Right atrium auricular region (tissue), 2 donors: Measurements from ENCODE around the gene ADGRD2. TPM values are rescaled to one million over a fixed set of nuclear protein-coding genes. Genes with fewer than 3 reads are reported as not detected.

Experiments used
- DNase-seq: peaks from one replicate; pipeline ENCODE4 v3.0.0-alpha.2; 2019; ENCODE audit warnings: low spot score
- H3K27ac ChIP-seq, 2 donors: fragments of 200-600 bp; sonication (generic); 1 replicate in 1 of 2; 2 replicates in 1 of 2; pipeline ENCODE4 v1.5.1; 2016 to 2019
- H3K27me3 ChIP-seq, 2 donors: fragments of 200-600 bp; sonication (generic); one replicate each; pipeline versions ENCODE4 v1.5.1 to v1.6.0; 2017 to 2019
- H3K36me3 ChIP-seq: fragments of 200-600 bp; sonication (generic); one replicate; pipeline ENCODE4 v1.5.1; 2016
- H3K4me1 ChIP-seq, 2 donors: fragments of 200-600 bp; sonication (generic); one replicate each; pipeline versions ENCODE4 v1.5.1 to v1.6.0; 2017 to 2019
- H3K4me3 ChIP-seq, 2 donors: fragments of 200-600 bp; sonication (generic); 1 replicate in 1 of 2; 2 replicates in 1 of 2; pipeline ENCODE4 v1.5.1; 2017 to 2019; ENCODE audit warnings: mild to moderate bottlenecking in 1 of 2, moderate library complexity in 1 of 2
- H3K9me3 ChIP-seq, 2 donors: fragments of 200-600 bp; sonication (generic); one replicate each; pipeline ENCODE4 v1.5.1; 2019
- total RNA-seq, 2 donors: library from RNA; depleted of rRNA; stranded (reverse); fragments of >200 nt; gene quantifications; one replicate each; pipeline ENCODE4 v1.1.0, GENCODE V29; 2016
- TF ChIP-seq, protein P1 (sequence below), 2 donors: fragments of 200-600 bp; sonication (generic); IDR thresholded peaks; one replicate each; pipeline ENCODE4 v1.5.1; 2019; ENCODE audit warnings: antibody characterized with exemption in 2 of 2

The ADGRD2 gene
- total RNA-seq, 2 donors from 2014 or later = not detected

DNA sequence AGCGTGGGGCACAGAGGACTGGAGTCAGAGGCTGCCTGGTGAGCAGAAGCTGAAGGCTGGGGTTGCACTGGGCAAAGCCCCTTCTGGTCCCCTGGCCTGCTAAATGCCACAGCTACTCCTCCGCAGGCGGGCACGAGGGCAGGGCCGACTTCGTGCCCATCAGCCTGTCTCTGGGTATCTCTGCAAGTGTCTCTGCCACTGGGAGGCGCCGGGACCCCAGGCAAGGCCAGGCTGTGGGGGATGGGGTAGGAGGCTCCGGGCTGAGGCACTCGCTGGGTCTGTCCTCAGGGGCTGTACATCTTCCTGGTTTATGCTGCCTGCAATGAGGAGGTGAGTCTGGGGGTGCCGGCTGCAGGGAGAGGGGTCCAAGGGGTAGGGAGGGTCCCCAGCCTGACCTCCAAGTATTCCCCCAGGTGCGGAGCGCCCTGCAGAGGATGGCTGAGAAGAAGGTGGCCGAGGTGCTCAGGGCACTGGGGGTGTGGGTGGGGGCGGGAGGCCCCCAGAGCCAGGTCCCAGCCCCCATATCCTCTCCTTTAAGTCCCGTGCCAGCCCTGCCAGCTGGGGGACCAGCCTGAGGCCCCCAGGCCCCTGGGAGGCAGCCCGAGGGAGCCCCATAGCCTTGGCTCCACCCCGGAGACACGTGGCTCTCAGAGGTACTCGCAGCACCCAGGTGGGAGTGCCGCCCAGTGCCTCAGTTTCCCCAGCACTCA lies 25.1 kb downstream of the ADGRD2 start:
- Histone ChIP-seq H3K4me3 (no peak overlapping the region), H3K4me1 (peaks cover 0 to 12% of the 10 kb centered on the region in 2 donors), H3K9me3 (no peaks in the 10 kb centered on the region), H3K27ac (no peak overlapping the region), H3K27me3 (peaks cover 0 to 10% of the 10 kb centered on the region in 2 donors), H3K36me3 (no peaks in the 10 kb centered on the region)
- TF ChIP-seq, protein P1, sequence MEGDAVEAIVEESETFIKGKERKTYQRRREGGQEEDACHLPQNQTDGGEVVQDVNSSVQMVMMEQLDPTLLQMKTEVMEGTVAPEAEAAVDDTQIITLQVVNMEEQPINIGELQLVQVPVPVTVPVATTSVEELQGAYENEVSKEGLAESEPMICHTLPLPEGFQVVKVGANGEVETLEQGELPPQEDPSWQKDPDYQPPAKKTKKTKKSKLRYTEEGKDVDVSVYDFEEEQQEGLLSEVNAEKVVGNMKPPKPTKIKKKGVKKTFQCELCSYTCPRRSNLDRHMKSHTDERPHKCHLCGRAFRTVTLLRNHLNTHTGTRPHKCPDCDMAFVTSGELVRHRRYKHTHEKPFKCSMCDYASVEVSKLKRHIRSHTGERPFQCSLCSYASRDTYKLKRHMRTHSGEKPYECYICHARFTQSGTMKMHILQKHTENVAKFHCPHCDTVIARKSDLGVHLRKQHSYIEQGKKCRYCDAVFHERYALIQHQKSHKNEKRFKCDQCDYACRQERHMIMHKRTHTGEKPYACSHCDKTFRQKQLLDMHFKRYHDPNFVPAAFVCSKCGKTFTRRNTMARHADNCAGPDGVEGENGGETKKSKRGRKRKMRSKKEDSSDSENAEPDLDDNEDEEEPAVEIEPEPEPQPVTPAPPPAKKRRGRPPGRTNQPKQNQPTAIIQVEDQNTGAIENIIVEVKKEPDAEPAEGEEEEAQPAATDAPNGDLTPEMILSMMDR (IDR thresholded peaks at IDR 0.05) = no peak
- no peak for DNase-seq

DNA sequence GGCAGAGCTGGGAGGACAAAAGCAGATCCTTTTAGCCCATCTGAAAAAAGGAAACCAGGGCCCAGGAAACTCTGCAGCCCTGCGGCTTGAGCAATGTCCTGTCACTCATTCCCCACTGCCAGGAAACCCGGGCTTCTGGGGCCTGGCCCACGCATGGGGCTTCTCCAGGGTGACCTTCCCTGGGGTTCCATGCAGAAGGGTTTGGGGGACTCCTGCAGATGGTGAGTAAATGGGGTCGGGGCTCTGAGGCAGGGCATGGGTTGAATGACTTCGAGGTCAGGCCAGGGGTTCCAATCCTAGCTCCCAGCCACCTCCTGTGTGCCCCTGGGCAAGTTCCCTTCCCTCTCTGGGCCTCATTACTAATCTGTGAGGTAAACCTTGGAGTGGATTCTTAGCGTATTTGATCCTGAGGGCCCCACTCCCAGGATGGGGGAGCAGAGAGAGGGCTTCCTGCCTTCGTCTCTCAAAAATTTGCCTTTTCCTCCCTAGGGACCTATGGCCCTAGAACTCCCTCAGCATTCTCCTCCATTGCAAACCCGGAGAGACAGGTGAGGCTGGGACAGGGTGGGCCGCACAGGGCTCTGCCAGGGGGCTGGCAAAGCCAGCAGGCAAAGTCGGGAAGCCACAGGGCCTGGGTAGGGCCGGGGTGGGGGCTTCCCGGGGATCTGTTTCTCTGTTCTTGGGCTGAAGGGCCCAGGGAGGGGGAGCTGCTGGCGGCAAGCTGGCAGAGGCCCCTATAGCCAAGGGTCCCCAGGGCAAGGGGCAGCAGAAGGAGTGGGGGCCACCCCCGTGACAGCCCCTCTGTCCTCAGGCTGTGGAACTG lies 25.8 kb downstream of the ADGRD2 start:
- H3K27ac ChIP-seq = no peak overlapping the region
- H3K4me3 ChIP-seq = no peak overlapping the region
- no peaks in the 10 kb centered on the region for H3K36me3 ChIP-seq
- H3K27me3 ChIP-seq = peaks cover 0 to 10% of the 10 kb centered on the region in 2 donors
- peaks cover 0 to 12% of the 10 kb centered on the region in 2 donors for H3K4me1 ChIP-seq
- DNase-seq = no peak
- TF ChIP-seq, protein P1 (IDR thresholded peaks at IDR 0.05) = no peak
- H3K9me3 ChIP-seq = no peaks in the 10 kb centered on the region

DNA sequence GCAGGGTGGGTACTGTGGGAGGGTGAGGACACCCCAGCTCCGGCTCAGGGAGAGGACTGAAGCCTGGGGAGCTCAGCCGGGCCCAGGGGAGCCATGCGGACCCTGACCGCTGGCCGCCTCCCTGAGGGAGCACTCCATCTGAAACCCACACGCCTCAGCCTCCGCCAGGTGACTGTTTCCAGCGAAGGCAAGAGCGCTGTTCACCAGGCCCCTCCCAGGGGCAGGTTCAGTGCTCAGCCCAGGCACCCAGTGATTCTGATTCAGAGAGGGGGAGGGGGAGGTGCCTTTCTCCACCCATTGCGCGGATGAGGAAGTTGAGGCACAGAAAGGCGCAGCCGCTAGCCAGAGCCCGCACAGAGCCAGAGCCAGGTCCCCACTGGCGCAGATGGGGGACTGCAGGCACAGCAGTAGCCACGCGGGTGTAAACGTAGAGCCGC lies 27.0 kb downstream of the ADGRD2 start:
- no peak for DNase-seq
- Histone ChIP-seq H3K36me3 (no peaks in the 10 kb centered on the region), H3K27me3 (peaks cover 0 to 10% of the 10 kb centered on the region in 2 donors), H3K27ac (no peak overlapping the region), H3K4me1 (peaks cover 0 to 12% of the 10 kb centered on the region in 2 donors), H3K4me3 (peak overlapping the region in 1 of 2 donors; percentile 35), H3K9me3 (no peaks in the 10 kb centered on the region)
- TF ChIP-seq, protein P1 (IDR thresholded peaks at IDR 0.05) = no peak

DNA sequence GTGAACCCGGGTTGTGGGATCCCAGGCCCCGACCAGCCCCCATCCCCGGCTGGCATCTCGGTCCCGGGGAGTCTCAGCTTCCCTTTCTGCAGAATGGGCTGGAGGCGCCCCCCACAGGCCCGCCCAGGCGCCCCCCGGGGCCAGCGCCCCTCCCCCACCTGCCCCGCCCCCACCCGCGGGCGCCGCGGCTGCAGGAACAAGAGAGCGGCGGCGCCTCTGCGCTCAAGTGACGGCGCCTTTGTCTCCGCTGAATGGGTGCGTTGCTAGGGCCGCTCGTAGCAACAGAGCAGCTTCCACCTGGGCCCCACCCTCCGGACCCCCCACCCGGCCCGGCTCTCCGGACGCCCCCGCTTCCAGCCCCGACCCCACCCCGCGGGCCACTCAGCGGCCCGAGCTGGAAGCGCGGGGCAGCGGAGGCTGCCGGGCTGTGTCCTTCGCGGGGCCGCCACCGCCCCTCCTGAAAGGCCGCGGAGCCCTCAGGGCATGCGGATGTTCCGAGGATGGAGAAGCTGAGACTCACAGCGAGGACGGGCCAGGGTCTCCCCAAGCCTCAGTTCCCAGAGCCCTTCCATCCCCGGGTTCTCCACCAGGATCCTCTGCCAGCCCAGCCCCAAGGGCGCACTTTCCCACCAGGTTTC lies 27.5 kb downstream of the ADGRD2 start:
- DNase-seq = no peak

DNA sequence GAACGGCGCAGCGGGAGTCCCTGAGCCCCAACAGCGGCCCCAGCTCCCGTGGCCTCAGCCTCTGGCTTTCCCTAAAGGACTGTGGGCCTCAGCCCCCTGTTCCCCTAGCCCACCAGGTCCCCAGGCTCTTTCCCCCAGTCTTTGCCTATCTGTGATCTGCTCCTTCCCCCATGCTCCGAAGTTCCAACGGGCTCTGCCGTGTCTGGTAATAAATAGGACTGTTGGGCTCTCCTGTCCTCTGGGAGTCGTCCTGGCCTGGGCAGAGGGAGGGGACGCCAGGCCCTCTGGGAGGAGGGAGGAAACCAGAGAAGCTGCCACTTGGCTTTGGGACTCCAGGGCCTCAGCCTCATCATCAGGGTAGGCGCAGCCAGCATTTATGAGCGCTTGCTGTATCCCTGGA lies 28.1 kb downstream of the ADGRD2 start:
- TF ChIP-seq, protein P1 (IDR thresholded peaks at IDR 0.05) = no peak
- H3K36me3 ChIP-seq = no peaks in the 10 kb centered on the region

More for the DNA sequence above, 27.5 kb downstream of the ADGRD2 start:
- Histone ChIP-seq H3K27me3 (peaks cover 0 to 10% of the 10 kb centered on the region in 2 donors), H3K27ac (no peak overlapping the region), H3K9me3 (no peaks in the 10 kb centered on the region), H3K36me3 (no peaks in the 10 kb centered on the region), H3K4me1 (peaks cover 0 to 12% of the 10 kb centered on the region in 2 donors), H3K4me3 (peak overlapping the region; percentile 7 to 35)
- TF ChIP-seq, protein P1 (IDR thresholded peaks at IDR 0.05) = no peak

More for the DNA sequence above, 28.1 kb downstream of the ADGRD2 start:
- H3K9me3 ChIP-seq = no peaks in the 10 kb centered on the region
- peaks cover 0 to 10% of the 10 kb centered on the region in 2 donors for H3K27me3 ChIP-seq
- peaks cover 0 to 12% of the 10 kb centered on the region in 2 donors for H3K4me1 ChIP-seq
- H3K4me3 ChIP-seq = no peak overlapping the region
- H3K27ac ChIP-seq = no peak overlapping the region
- no peak for DNase-seq
